WTC11 (cell line): Measurements from ENCODE around the gene TMTC1.

Experiments
- EMX1 ChIP-seq: fragments of 250-450 bp; sonication (Bioruptor Pico); IDR thresholded peaks from 2 replicates; pipeline ENCODE4 v1.8.0; 2021; ENCODE audit warnings: mild to moderate bottlenecking
- IRF1 ChIP-seq: sonication (generic); formaldehyde crosslinking; IDR thresholded peaks from 2 replicates; pipeline ENCODE4 v1.8.0; 2023; ENCODE audit warnings: missing genetic modification reagents
- JUN ChIP-seq: sonication (generic); formaldehyde crosslinking; IDR thresholded peaks from 2 replicates; pipeline ENCODE4 v1.8.0; 2023; ENCODE audit warnings: mild to moderate bottlenecking, missing genetic modification reagents
- NR2C2 ChIP-seq: sonication (generic); formaldehyde crosslinking; IDR thresholded peaks from 2 replicates; pipeline ENCODE4 v1.8.0; 2022; ENCODE audit warnings: mild to moderate bottlenecking, missing genetic modification reagents
- NR3C1 ChIP-seq: sonication (generic); formaldehyde crosslinking; conservative IDR thresholded peaks from 2 replicates; pipeline ENCODE4 v1.8.1; 2023; ENCODE audit warnings: low read depth, mild to moderate bottlenecking, missing genetic modification reagents

GRCh38 chr12:29717540-29718100 lies 66.1 kb downstream of the TMTC1 start:
- TF ChIP-seq IRF1 (CRISPR knock-in tag) (no peak), EMX1 (no peak), NR3C1 (no peak), NR2C2 (CRISPR knock-in tag) (no peak), JUN (CRISPR knock-in tag) (no peak)
